HepG2 (cell line): ENCODE results near the gene RNU6-8. TPM values are rescaled to one million over a fixed set of nuclear protein-coding genes. Genes with fewer than 3 reads are reported as not detected.

Experiments
- HNF4A ChIP-seq: sonication (generic); formaldehyde crosslinking; IDR thresholded peaks from 2 replicates; pipeline ENCODE4 v1.4.0; 2020; ENCODE audit warnings: missing genetic modification reagents
- HNRNPH1 ChIP-seq: fragments of 200-400 bp; formaldehyde crosslinking; optimal IDR thresholded peaks from 2 replicates; pipeline ENCODE3; 2017; ENCODE audit warnings: mild to moderate bottlenecking, low read depth, low read length
- NFIB ChIP-seq: sonication (generic); formaldehyde crosslinking; IDR thresholded peaks from 2 replicates; pipeline ENCODE4 v1.9.0; 2021; ENCODE audit warnings: missing genetic modification reagents, mild to moderate bottlenecking, borderline replicate concordance
- RFX1 ChIP-seq: fragments of 450-650 bp; IDR thresholded peaks from 2 replicates; pipeline ENCODE4 v1.6.1; 2017
- SOX13 ChIP-seq, 3 experiments: fragments of 450-650 bp in 1 of 3; sonication (generic) in 1 of 3; formaldehyde crosslinking in 1 of 3; IDR thresholded peaks in 2 of 3; conservative IDR thresholded peaks in 1 of 3; 2 replicates each; pipeline versions ENCODE4 v1.5.0 to v1.6.1; 2016 to 2020; ENCODE audit warnings: antibody characterized with exemption in 1 of 3, mild to moderate bottlenecking in 1 of 3, missing compliant biosample characterization in 1 of 3, missing genetic modification reagents in 1 of 3, moderate library complexity in 1 of 3
- ZNF354B ChIP-seq: sonication (generic); formaldehyde crosslinking; IDR thresholded peaks from 2 replicates; pipeline ENCODE4 v1.8.0; 2022; ENCODE audit warnings: mild to moderate bottlenecking, missing genetic modification reagents
- ZNF383 ChIP-seq: sonication (generic); formaldehyde crosslinking; IDR thresholded peaks from 2 replicates; pipeline ENCODE4 v1.4.0; 2020; ENCODE audit warnings: missing genetic modification reagents, mild to moderate bottlenecking, borderline replicate concordance
- ZNF709 ChIP-seq: sonication (generic); formaldehyde crosslinking; IDR thresholded peaks from 2 replicates; pipeline ENCODE4 v1.5.0; 2020; ENCODE audit warnings: mild to moderate bottlenecking, missing genetic modification reagents
- polyA plus RNA-seq, 8 experiments: library from polyadenylated mRNA; depleted of rRNA in 3 of 8; stranded (reverse) in 7 of 8; unstranded in 1 of 8; fragments of >200 nt; fragmentation: Illumina TruSeq in 4 of 8; extraction: Trizol in 4 of 8; gene quantifications; 2 replicates each; pipeline versions ENCODE4 v1.2.1 to v1.2.3, GENCODE V29; 2011 to 2016; ENCODE audit warnings: low read depth in 4 of 8, missing spikeins in 1 of 8, mixed read lengths in 1 of 8; ENCODE audit not compliant: insufficient read depth in 1 of 8
- total RNA-seq, 5 experiments: library from RNA; depleted of rRNA; stranded (reverse); fragments of >200 nt; fragmentation: Illumina TruSeq; extraction: Trizol; gene quantifications; 2 replicates each; pipeline ENCODE4 v1.2.3, GENCODE V29; 2016; ENCODE audit warnings: low read depth in 1 of 5
- TF ChIP-seq, protein P1 (sequence below): sonication (generic); formaldehyde crosslinking; IDR thresholded peaks from 2 replicates; pipeline ENCODE4 v1.5.0; 2020; ENCODE audit warnings: mild to moderate bottlenecking, missing genetic modification reagents, moderate library complexity
- TF ChIP-seq, protein P2 (sequence below): sonication (generic); formaldehyde crosslinking; IDR thresholded peaks from 2 replicates; pipeline ENCODE4 v1.5.1; 2020; ENCODE audit warnings: mild to moderate bottlenecking, missing genetic modification reagents, borderline replicate concordance
- TF ChIP-seq, protein P3 (sequence below): sonication (generic); formaldehyde crosslinking; IDR thresholded peaks from 2 replicates; pipeline ENCODE4 v1.8.0; 2022; ENCODE audit warnings: mild to moderate bottlenecking, missing genetic modification reagents
- TF ChIP-seq, protein P4 (sequence below): IDR thresholded peaks from 2 replicates; pipeline ENCODE4 v1.6.1; 2016; ENCODE audit warnings: low read depth

The RNU6-8 gene
- total and polyA plus RNA-seq, 2 of the 13 experiments (the other 11 are each of a cell fraction or from before 2014, with no cell fraction given): under 0.01 TPM; not detected in 1

DNA sequence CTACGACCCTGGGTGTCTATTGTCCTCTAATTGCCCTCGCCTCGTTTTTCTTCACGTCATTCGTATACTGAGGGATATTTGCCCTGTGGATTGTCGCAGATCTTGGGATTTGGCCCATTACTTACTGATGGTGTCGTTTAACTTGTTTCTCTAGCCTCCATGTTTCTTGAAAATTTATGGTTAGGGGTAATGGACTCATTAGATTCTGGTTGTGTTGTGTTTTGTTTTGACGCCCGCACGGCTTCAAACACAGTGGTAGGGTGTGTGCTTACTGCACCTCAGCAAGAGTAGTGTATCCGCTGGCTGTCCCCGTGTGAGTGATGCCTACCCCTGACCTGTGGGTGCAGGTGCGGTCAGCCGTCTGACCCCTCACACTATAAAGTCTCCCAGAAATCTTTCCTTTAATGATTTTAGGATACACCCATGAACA lies 874 bp upstream of the RNU6-8 start (continued):
- TF ChIP-seq, protein P1, sequence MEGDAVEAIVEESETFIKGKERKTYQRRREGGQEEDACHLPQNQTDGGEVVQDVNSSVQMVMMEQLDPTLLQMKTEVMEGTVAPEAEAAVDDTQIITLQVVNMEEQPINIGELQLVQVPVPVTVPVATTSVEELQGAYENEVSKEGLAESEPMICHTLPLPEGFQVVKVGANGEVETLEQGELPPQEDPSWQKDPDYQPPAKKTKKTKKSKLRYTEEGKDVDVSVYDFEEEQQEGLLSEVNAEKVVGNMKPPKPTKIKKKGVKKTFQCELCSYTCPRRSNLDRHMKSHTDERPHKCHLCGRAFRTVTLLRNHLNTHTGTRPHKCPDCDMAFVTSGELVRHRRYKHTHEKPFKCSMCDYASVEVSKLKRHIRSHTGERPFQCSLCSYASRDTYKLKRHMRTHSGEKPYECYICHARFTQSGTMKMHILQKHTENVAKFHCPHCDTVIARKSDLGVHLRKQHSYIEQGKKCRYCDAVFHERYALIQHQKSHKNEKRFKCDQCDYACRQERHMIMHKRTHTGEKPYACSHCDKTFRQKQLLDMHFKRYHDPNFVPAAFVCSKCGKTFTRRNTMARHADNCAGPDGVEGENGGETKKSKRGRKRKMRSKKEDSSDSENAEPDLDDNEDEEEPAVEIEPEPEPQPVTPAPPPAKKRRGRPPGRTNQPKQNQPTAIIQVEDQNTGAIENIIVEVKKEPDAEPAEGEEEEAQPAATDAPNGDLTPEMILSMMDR (CRISPR knock-in tag): peak; percentile 33
- TF ChIP-seq SOX13 (IDR thresholded peaks at IDR 0.05) (no peak), SOX13 (CRISPR knock-in tag; conservative IDR thresholded peaks at IDR 0.05 in 1 of 2, IDR thresholded peaks at IDR 0.05 in 1 of 2) (peak in 1 of 2 experiments; percentile 11; a peak in 1 of 4 replicates), ZNF383 (no peak), NFIB (CRISPR knock-in tag) (no peak), HNRNPH1 (no peak), ZNF354B (no peak), ZNF709 (CRISPR knock-in tag) (no peak), HNF4A (CRISPR knock-in tag) (0 out of 2 replicates have a peak, but pooled peaks have one; percentile 21), RFX1 (no peak)
- TF ChIP-seq, protein P2, sequence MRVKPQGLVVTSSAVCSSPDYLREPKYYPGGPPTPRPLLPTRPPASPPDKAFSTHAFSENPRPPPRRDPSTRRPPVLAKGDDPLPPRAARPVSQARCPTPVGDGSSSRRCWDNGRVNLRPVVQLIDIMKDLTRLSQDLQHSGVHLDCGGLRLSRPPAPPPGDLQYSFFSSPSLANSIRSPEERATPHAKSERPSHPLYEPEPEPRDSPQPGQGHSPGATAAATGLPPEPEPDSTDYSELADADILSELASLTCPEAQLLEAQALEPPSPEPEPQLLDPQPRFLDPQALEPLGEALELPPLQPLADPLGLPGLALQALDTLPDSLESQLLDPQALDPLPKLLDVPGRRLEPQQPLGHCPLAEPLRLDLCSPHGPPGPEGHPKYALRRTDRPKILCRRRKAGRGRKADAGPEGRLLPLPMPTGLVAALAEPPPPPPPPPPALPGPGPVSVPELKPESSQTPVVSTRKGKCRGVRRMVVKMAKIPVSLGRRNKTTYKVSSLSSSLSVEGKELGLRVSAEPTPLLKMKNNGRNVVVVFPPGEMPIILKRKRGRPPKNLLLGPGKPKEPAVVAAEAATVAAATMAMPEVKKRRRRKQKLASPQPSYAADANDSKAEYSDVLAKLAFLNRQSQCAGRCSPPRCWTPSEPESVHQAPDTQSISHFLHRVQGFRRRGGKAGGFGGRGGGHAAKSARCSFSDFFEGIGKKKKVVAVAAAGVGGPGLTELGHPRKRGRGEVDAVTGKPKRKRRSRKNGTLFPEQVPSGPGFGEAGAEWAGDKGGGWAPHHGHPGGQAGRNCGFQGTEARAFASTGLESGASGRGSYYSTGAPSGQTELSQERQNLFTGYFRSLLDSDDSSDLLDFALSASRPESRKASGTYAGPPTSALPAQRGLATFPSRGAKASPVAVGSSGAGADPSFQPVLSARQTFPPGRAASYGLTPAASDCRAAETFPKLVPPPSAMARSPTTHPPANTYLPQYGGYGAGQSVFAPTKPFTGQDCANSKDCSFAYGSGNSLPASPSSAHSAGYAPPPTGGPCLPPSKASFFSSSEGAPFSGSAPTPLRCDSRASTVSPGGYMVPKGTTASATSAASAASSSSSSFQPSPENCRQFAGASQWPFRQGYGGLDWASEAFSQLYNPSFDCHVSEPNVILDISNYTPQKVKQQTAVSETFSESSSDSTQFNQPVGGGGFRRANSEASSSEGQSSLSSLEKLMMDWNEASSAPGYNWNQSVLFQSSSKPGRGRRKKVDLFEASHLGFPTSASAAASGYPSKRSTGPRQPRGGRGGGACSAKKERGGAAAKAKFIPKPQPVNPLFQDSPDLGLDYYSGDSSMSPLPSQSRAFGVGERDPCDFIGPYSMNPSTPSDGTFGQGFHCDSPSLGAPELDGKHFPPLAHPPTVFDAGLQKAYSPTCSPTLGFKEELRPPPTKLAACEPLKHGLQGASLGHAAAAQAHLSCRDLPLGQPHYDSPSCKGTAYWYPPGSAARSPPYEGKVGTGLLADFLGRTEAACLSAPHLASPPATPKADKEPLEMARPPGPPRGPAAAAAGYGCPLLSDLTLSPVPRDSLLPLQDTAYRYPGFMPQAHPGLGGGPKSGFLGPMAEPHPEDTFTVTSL (CRISPR knock-in tag): 0 out of 2 replicates have a peak, but pooled peaks have one; percentile 6
- TF ChIP-seq, protein P3, sequence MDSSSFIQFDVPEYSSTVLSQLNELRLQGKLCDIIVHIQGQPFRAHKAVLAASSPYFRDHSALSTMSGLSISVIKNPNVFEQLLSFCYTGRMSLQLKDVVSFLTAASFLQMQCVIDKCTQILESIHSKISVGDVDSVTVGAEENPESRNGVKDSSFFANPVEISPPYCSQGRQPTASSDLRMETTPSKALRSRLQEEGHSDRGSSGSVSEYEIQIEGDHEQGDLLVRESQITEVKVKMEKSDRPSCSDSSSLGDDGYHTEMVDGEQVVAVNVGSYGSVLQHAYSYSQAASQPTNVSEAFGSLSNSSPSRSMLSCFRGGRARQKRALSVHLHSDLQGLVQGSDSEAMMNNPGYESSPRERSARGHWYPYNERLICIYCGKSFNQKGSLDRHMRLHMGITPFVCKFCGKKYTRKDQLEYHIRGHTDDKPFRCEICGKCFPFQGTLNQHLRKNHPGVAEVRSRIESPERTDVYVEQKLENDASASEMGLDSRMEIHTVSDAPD: 0 out of 2 replicates have a peak, but pooled peaks have one; percentile 7
- TF ChIP-seq, protein P4, sequence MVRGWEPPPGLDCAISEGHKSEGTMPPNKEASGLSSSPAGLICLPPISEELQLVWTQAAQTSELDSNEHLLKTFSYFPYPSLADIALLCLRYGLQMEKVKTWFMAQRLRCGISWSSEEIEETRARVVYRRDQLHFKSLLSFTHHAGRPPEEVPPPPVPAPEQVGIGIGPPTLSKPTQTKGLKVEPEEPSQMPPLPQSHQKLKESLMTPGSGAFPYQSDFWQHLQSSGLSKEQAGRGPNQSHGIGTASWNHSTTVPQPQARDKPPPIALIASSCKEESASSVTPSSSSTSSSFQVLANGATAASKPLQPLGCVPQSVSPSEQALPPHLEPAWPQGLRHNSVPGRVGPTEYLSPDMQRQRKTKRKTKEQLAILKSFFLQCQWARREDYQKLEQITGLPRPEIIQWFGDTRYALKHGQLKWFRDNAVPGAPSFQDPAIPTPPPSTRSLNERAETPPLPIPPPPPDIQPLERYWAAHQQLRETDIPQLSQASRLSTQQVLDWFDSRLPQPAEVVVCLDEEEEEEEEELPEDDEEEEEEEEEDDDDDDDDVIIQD: 0 out of 2 replicates have a peak, but pooled peaks have one; percentile 29
